Thyroid gland (tissue), 4 donors: ENCODE measurements around the gene WASF2.

Experiments used
- POLR2A ChIP-seq, 2 donors: fragments of 450-650 bp; IDR thresholded peaks; one replicate each; pipeline ENCODE4 v1.6.1; 2017; ENCODE audit warnings: antibody characterized with exemption in 2 of 2, mild to moderate bottlenecking in 2 of 2, moderate library complexity in 1 of 2
- TF ChIP-seq, protein P1 (sequence below), 6 experiments: fragments of 200-600 bp in 3 of 6; fragments of 450-650 bp in 3 of 6; sonication (generic) in 3 of 6; IDR thresholded peaks; one replicate each; pipeline ENCODE4 v1.5.1; 2016 to 2019; ENCODE audit warnings: antibody characterized with exemption in 6 of 6, mild to moderate bottlenecking in 2 of 6, inconsistent platforms in 1 of 6, moderate library complexity in 1 of 6

DNA sequence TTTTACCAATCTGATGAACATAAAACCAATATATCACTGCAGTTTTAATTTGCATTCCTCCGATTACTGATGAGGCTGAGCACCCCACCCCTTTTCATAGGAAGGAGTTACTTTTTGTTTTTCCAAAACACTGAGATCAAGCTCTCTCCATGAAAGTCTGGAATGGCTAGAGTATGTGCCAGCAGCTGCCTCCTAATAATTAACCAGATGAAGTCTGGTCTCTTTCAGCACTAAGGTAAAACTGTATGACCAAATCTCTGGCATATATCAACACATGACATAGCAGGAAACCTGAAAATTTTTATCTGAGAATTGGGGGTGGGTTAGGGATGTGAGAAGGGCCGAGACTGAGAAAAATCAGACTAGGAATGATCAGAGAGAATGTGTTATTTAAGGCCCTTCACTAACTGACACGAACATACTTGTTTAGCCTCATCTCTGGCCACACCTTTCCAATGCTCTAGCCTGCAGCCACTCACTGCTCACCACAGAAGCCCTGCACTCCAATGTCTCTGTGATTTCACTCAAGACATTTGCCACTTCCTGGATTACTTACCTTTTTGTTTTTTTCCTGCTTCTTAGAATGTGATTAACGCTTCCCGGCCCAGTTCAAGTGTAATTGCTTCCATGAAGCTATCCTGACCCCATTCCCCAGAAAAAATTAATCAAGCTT, 34.7 kb downstream of the WASF2 start:
- TF ChIP-seq, protein P1, sequence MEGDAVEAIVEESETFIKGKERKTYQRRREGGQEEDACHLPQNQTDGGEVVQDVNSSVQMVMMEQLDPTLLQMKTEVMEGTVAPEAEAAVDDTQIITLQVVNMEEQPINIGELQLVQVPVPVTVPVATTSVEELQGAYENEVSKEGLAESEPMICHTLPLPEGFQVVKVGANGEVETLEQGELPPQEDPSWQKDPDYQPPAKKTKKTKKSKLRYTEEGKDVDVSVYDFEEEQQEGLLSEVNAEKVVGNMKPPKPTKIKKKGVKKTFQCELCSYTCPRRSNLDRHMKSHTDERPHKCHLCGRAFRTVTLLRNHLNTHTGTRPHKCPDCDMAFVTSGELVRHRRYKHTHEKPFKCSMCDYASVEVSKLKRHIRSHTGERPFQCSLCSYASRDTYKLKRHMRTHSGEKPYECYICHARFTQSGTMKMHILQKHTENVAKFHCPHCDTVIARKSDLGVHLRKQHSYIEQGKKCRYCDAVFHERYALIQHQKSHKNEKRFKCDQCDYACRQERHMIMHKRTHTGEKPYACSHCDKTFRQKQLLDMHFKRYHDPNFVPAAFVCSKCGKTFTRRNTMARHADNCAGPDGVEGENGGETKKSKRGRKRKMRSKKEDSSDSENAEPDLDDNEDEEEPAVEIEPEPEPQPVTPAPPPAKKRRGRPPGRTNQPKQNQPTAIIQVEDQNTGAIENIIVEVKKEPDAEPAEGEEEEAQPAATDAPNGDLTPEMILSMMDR (IDR thresholded peaks at IDR 0.05), result no peak
- TF ChIP-seq POLR2A (IDR thresholded peaks at IDR 0.05), result no peak
